Testis (tissue), 3 donors: ENCODE data around the gene FLNB. TPM values are rescaled to one million over a fixed set of nuclear protein-coding genes. Genes with fewer than 3 reads are reported as not detected.

ENCODE experiments used
- DNase-seq: peaks from one replicate; pipeline ENCODE4 v3.0.0-alpha.2; 2019
- H3K27ac ChIP-seq, 2 donors: fragments of 200-600 bp; sonication (generic); one replicate each; pipeline ENCODE4 v1.5.1; 2019
- H3K27me3 ChIP-seq: fragments of 200-600 bp; sonication (generic); one replicate; pipeline ENCODE4 v1.5.1; 2019
- H3K36me3 ChIP-seq: fragments of 200-600 bp; sonication (generic); one replicate; pipeline ENCODE4 v1.5.1; 2017; ENCODE audit warnings: low read depth; ENCODE audit errors: missing control alignments
- H3K4me1 ChIP-seq: fragments of 200-600 bp; sonication (generic); one replicate; pipeline ENCODE4 v1.5.1; 2019
- H3K4me3 ChIP-seq, 2 donors: fragments of 200-600 bp; sonication (generic); one replicate each; pipeline ENCODE4 v1.5.1; 2017 to 2019
- H3K9me3 ChIP-seq: fragments of 200-600 bp; sonication (generic); one replicate; pipeline ENCODE4 v1.5.1; 2017
- POLR2A ChIP-seq: fragments of 450-650 bp; IDR thresholded peaks from one replicate; pipeline ENCODE4 v1.6.1; 2017; ENCODE audit warnings: antibody characterized with exemption, mild to moderate bottlenecking, moderate library complexity
- WGBS, 2 donors: methylation state at CpG; one replicate each; pipeline ENCODE4 v1.1.5; 2018; 5-methylcytosine and 5-hydroxymethylcytosine counted together
- intact Hi-C: fragments of 100-400 bp; cut with DNase I; formaldehyde crosslinking; loops from one replicate; pipeline ENCODE4 v1.15.1; 2023; ENCODE audit warnings: low total_unique reads
- polyA plus RNA-seq: library from polyadenylated mRNA; stranded (reverse); fragments of 350-450 nt; fragmentation: Illumina TruSeq; extraction: RNeasy Lipid Tissue Mini Kit (QIAGEN cat#74804); gene quantifications from one replicate; pipeline ENCODE4 v1.2.3, GENCODE V29; 2014; ENCODE audit warnings: low read depth, low replicate concordance; ENCODE audit not compliant: insufficient read depth
- total RNA-seq, 2 donors: library from RNA; depleted of rRNA; stranded (reverse); fragments of >200 nt; gene quantifications; one replicate each; pipeline ENCODE4 v1.2.3, GENCODE V29; 2016
- TF ChIP-seq, protein P1 (sequence below), 3 experiments: fragments of 450-650 bp in 2 of 3; fragments of 200-600 bp in 1 of 3; sonication (generic) in 1 of 3; IDR thresholded peaks; one replicate each; pipeline ENCODE4 v1.5.1; 2016 to 2019; ENCODE audit warnings: antibody characterized with exemption in 3 of 3, mild to moderate bottlenecking in 2 of 3, moderate library complexity in 1 of 3

The FLNB gene
- total and polyA plus RNA-seq, 3 donors from 2014 or later: 105 to 199 (median 166) TPM

DNA sequence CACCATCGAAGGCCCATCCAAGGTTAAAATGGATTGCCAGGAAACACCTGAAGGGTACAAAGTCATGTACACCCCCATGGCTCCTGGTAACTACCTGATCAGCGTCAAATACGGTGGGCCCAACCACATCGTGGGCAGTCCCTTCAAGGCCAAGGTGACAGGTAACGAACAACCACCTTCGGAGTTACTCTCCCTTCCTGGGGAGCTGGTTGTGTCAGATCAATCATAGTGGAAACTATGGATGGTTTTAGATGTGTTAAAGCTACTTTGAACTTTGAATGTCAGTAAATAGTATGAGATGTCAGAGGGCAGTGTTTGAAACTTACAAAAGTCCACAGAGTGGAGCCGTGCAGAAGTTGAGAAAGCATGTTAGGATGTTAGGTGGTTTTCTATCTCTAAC, 160.3 kb downstream of the FLNB start:
- no peak for TF ChIP-seq POLR2A
- TF ChIP-seq, protein P1, sequence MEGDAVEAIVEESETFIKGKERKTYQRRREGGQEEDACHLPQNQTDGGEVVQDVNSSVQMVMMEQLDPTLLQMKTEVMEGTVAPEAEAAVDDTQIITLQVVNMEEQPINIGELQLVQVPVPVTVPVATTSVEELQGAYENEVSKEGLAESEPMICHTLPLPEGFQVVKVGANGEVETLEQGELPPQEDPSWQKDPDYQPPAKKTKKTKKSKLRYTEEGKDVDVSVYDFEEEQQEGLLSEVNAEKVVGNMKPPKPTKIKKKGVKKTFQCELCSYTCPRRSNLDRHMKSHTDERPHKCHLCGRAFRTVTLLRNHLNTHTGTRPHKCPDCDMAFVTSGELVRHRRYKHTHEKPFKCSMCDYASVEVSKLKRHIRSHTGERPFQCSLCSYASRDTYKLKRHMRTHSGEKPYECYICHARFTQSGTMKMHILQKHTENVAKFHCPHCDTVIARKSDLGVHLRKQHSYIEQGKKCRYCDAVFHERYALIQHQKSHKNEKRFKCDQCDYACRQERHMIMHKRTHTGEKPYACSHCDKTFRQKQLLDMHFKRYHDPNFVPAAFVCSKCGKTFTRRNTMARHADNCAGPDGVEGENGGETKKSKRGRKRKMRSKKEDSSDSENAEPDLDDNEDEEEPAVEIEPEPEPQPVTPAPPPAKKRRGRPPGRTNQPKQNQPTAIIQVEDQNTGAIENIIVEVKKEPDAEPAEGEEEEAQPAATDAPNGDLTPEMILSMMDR (IDR thresholded peaks at IDR 0.05): no peak

DNA sequence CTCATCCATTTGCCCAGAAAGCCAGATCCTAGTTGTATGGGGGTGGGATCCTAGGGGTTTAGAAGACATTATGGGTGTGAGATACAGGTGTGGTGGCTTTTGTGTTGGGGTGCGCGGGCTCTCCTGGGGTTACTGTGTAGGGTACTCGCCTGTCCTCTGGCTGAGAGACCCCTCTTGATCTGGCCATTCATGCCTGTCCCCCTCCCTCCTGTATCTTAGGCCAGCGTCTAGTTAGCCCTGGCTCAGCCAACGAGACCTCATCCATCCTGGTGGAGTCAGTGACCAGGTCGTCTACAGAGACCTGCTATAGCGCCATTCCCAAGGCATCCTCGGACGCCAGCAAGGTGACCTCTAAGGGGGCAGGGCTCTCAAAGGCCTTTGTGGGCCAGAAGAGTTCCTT, 161.1 kb downstream of the FLNB start:
- no peak for DNase-seq
- 96 to 97% methylated on average over 6 to 9 of the region's 9 CpGs for WGBS, 2 donors
- H3K27ac ChIP-seq: no peak overlapping the region
- intact Hi-C loops: loop anchor here (10.0 kb wide), 1 partner anchor 155 kb away; no protein-coding TSS in a partner anchor
- no peaks in the 10 kb centered on the region for H3K9me3 ChIP-seq
- TF ChIP-seq POLR2A: no peak
- TF ChIP-seq, protein P1 (IDR thresholded peaks at IDR 0.05): no peak
- no peak overlapping the region for H3K4me3 ChIP-seq
- peaks cover 43% of the 10 kb centered on the region for H3K4me1 ChIP-seq
- no peaks in the 10 kb centered on the region for H3K36me3 ChIP-seq
- H3K27me3 ChIP-seq: no peaks in the 10 kb centered on the region

More for the DNA sequence above, 160.3 kb downstream of the FLNB start:
- Histone ChIP-seq H3K27ac (peak overlapping the region in 1 of 2 donors; percentile 64), H3K4me1 (peaks cover 43% of the 10 kb centered on the region), H3K9me3 (no peaks in the 10 kb centered on the region), H3K36me3 (no peaks in the 10 kb centered on the region), H3K4me3 (no peak overlapping the region), H3K27me3 (no peaks in the 10 kb centered on the region)
- WGBS, 2 donors: 85 to 88% methylated on average over 7 of the region's 7 CpGs
- intact Hi-C loops: loop anchor here (10.0 kb wide), 1 partner anchor 154 kb away; no protein-coding TSS in a partner anchor
- no peak for DNase-seq

DNA sequence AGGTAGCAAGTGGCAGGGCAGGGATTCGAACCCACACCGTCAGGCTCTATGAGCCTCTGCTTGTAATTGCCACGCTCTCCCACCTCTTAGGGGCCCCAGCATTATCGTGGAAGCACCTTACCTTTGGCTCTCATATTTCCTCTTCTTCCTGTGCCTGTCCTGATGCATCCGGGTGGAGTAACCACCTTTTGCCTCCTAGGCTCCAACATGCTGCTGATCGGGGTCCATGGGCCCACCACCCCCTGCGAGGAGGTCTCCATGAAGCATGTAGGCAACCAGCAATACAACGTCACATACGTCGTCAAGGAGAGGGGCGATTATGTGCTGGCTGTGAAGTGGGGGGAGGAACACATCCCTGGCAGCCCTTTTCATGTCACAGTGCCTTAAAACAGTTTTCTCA, 162.2 kb downstream of the FLNB start:
- H3K36me3 ChIP-seq: no peaks in the 10 kb centered on the region
- 82 to 87% methylated on average over 11 of the region's 11 CpGs for WGBS, 2 donors
- H3K27ac ChIP-seq: no peak overlapping the region

DNA sequence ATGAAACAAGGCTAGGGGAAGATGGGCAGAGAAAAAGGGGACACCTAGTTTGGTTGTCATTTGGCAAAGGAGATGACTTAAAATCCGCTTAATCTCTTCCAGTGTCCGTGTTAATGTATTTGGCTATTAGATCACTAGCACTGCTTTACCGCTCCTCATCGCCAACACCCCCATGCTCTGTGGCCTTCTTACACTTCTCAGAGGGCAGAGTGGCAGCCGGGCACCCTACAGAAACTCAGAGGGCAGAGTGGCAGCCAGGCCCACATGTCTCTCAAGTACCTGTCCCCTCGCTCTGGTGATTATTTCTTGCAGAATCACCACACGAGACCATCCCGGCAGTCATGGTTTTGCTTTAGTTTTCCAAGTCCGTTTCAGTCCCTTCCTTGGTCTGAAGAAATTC, 162.9 kb downstream of the FLNB start:
- intact Hi-C loops: no loop called here
- Histone ChIP-seq H3K36me3 (no peaks in the 10 kb centered on the region), H3K9me3 (no peaks in the 10 kb centered on the region), H3K4me1 (peaks cover 44% of the 10 kb centered on the region), H3K27me3 (no peaks in the 10 kb centered on the region), H3K27ac (no peak overlapping the region), H3K4me3 (no peak overlapping the region)
- no peak for TF ChIP-seq POLR2A
- TF ChIP-seq, protein P1 (IDR thresholded peaks at IDR 0.05): no peak
- DNase-seq: no peak
- WGBS, 2 donors: 90 to 91% methylated on average over 9 of the region's 9 CpGs

More for the DNA sequence above, 162.2 kb downstream of the FLNB start:
- intact Hi-C loops: no loop called here
- no peak overlapping the region for H3K4me3 ChIP-seq
- no peaks in the 10 kb centered on the region for H3K27me3 ChIP-seq
- TF ChIP-seq, protein P1 (IDR thresholded peaks at IDR 0.05): no peak
- no peak for TF ChIP-seq POLR2A
- H3K4me1 ChIP-seq: peaks cover 43% of the 10 kb centered on the region
- DNase-seq: no peak
- H3K9me3 ChIP-seq: no peaks in the 10 kb centered on the region

DNA sequence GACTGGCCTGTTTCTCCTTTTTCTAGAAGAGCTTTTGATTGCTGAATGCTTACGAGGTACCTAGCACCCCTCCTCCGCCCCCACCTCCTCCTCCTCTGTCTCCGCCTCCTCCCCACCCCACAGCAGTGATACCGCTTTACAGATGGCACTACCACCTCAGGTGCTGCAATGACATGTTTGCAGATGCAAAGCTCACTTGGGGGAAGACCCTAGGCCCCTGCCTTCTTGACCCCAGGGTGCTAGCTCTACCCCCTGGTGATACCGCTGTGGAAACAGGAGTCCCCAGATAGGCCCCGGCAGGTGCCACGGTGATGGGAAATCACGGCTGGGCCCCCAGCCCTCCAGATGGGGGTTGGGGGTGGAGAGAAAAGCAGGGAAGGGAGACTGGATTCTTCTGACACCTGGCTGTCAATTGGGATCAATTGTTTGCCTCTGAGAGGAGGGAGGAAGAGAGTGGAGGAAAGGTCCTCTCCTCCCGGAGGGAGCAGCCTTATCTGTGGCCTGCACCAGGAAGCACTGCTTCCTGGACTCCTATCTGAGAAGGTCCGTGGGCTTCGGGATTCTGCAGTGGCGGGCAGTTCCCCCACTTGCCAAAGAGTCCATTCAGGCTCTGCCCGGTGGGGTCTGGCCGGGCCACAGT, 164.9 kb downstream of the FLNB start:
- Histone ChIP-seq H3K36me3 (no peaks in the 10 kb centered on the region), H3K27ac (no peak overlapping the region), H3K4me3 (no peak overlapping the region), H3K27me3 (no peaks in the 10 kb centered on the region), H3K4me1 (peaks cover 36% of the 10 kb centered on the region), H3K9me3 (no peaks in the 10 kb centered on the region)
- TF ChIP-seq, protein P1 (IDR thresholded peaks at IDR 0.05): no peak
- TF ChIP-seq POLR2A: no peak
- no peak for DNase-seq
- 79 to 91% methylated on average over 7 to 13 of the region's 14 CpGs for WGBS, 2 donors
- intact Hi-C loops: no loop called here
